HUDEP-2 (cell line): Measurements from ENCODE around the gene PGAP3.
A peak's percentile ranks its signal among the peaks of the same experiment; 100 is the strongest.

ENCODE experiments used
- DNase-seq, 76 experiments: peaks; one replicate each; lab custom pipeline; 2025; ENCODE audit not compliant: unreplicated experiment in 76 of 76; lab: John Stamatoyannopoulos, UW

The PGAP3 gene

GRCh38 chr17:39673335-39674081, 14.3 kb downstream of the PGAP3 start:
- no peak for DNase-seq

DNA sequence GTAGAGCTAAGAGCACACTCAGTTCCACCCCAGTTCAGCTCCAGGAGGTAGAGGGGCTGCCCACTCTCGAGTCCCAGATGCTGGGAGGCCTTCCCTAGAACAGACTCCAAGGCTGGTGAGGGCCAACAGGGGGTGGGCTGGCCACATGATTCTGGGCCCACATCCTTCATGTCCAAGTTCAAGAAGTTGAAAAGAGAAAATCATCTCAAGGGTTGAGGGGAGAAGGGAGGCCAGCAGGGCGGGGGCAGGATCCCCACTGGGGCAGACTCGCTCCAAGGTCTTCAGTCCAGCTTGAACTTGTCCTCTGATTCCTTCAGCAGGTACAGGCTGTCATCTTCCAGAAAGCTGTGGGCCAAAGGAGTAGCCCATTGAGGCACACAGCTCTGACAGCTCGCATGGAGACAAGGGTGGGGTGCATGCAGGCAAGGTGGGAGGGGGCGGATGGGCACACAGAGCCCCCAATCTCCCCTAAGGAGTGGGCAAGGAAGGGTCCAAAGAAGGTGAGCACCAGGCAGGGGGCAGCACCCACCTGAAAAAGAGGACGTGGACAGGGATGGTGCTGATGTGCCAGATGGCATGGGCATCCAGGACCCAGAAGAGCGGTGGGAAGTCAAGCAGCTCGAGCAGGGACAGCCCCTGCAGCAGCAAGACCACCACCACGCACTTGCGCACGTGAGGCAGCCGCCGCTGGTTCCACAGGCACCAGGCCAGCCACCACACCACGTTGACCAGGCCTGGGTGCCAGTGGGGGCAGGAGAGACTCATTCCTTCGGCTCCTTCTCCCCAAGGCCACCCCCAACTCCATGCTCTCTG, 15.1 kb downstream of the PGAP3 start:
- no peak for DNase-seq

- DNase-seq: peak in 34 of 76 experiments; percentile 15 to 67 (median 46)
These were observed 16.0 kb downstream of the PGAP3 start for GRCh38 chr17:39671651-39672521.

GRCh38 chr17:39670746-39671145, 17.1 kb downstream of the PGAP3 start:
- DNase-seq: peak in 1 of 76 experiments; percentile 19

DNA sequence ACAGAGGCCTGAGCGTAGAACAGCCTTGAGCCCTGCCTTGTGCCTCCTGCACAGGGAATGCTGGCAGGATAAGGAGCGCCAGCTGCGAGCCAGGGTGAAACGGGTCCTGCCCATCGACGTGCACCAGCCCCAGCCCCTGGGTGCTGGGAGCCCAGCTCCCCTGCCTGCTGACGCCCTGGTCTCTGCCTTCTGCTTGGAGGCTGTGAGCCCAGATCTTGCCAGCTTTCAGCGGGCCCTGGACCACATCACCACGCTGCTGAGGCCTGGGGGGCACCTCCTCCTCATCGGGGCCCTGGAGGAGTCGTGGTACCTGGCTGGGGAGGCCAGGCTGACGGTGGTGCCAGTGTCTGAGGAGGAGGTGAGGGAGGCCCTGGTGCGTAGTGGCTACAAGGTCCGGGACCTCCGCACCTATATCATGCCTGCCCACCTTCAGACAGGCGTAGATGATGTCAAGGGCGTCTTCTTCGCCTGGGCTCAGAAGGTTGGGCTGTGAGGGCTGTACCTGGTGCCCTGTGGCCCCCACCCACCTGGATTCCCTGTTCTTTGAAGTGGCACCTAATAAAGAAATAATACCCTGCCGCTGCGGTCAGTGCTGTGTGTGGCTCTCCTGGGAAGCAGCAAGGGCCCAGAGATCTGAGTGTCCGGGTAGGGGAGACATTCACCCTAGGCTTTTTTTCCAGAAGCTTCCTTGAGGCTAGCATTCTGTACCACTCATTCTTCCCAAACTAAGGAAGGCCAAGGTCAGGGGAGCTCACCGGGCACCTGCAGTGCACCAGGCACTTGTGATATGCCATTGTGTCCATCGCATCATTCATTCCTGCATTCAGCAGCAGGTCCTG, 17.7 kb downstream of the PGAP3 start:
- peak in 2 of 76 experiments; percentile 23 to 50 for DNase-seq

DNA sequence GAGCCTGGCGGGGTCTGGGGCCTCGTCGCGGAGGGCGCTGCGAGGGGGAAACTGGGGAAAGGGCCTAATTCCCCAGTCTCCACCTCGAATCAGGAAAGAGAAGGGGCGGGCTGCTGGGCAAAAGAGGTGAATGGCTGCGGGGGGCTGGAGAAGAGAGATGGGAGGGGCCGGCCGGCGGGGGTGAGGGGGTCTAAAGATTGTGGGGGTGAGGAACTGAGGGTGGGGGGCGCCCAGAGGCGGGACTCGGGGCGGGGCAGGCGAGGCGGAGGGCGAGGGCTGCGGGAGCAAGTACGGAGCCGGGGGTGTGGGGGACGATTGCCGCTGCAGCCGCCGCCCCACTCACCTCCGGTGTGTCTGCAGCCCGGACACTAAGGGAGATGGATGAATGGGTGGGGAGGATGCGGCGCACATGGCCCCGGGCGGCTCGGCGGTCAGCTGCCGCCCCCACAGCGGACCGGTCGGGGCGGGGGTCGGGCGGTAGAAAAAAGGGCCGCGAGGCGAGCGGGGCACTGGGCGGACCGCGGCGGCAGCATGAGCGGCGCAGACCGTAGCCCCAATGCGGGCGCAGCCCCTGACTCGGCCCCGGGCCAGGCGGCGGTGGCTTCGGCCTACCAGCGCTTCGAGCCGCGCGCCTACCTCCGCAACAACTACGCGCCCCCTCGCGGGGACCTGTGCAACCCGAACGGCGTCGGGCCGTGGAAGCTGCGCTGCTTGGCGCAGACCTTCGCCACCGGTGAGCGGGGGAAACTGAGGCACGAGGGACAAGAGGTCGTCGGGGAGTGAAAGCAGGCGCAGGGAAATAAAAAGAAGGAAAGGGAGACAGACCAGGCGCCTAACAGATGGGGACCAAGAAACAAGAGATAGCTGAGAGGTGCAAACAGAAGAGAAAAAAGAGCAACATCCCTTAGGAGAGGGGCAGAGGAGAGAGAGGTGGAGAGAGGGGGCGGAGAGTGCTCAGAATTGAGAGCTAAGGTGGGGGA, 19.6 kb downstream of the PGAP3 start, which contains the start of gene PNMT:
TSS of gene PNMT (plus strand) at position 509 of the 980 bp plus-strand sequence. CDS start at position 532, 23 bp downstream.
- DNase-seq: peak in 62 of 76 experiments; percentile 35 to 91 (median 72)

GRCh38 chr17:39667262-39667944, 20.5 kb downstream of the PGAP3 start:
- peak in 74 of 76 experiments; percentile 32 to 97 (median 88) for DNase-seq

- DNase-seq: peak in 14 of 76 experiments; percentile 22 to 54 (median 42)
These were observed 21.1 kb downstream of the PGAP3 start for GRCh38 chr17:39666601-39667261.

GRCh38 chr17:39666231-39666600, 21.6 kb downstream of the PGAP3 start:
- no peak for DNase-seq

- DNase-seq: peak in 16 of 76 experiments; percentile 11 to 42 (median 30)
These were observed 22.1 kb downstream of the PGAP3 start for GRCh38 chr17:39665642-39666224.

GRCh38 chr17:39664581-39665561, 23.0 kb downstream of the PGAP3 start, which contains the start of gene TCAP:
Gene TCAP (plus strand): TSS chr17:39665349. CDS start chr17:39665360, 11 bp downstream.
- peak in 17 of 76 experiments; percentile 8 to 52 (median 24) for DNase-seq

DNA sequence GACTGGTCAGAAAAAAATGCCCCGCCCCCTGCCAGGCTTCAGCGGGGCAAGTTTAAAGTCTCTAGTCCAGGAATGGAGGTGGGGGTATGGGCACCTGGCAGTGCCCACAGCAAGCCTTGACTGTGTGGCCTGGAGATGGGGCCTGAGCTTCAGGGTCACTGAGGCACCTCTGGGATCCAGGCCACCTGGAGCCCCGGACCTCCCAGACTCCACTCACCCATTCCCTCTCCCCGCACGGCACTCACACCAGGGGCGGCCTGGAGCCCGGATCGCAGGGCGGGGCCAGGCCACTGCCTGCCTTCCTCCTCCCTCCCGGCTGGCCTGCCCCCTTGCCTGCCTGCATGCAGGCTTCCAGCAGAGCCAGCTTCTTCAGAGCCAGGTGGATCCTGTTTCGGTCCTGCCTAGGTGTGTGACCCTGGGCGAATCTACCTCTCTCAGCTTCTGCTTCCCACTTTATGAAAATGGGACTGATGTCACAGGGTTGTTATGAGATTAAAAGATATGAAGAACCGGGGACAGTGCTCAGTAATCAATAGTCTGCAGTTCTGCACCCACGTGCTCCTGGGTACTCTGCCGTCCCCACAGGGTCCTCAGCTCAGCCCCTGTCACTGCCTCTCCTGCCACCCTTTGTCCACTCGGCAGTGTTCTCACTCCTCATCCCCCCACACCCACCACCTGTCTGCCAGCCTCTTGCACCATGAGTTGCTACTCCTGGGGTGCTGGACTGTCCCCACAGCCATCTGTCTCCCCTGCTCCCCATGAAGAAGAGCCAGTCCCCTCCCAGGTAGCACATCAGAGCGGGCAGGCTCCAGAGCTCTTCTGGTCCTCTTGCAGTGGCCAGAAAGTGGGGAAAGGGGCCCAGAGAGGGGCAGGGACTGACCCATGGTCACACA, 23.9 kb downstream of the PGAP3 start:
- DNase-seq: peak in 56 of 76 experiments; percentile 18 to 75 (median 58)

DNA sequence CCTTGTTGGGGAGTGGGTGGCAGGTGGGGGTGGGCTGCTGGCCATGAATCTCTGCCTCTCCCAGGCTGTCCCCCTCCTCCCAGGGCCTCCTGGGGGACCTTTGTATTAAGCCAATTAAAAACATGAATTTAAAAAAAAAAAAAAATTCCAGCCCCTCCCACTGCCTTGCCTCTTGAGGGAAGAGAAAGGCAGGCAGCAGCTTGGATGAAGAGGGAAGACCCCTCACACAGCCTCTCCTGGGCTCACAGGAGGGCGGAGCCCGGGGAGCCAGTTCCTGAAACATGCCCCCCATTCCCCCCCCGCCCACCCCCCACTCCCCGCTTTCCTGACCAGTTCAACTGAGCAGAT, 24.5 kb downstream of the PGAP3 start:
- DNase-seq: no peak

- DNase-seq: peak in 25 of 76 experiments; percentile 15 to 60 (median 32)
These were observed 25.1 kb downstream of the PGAP3 start for GRCh38 chr17:39662551-39663339.
